ENCODE results near the gene RGS19.

RGS19 gene

GRCh38 chr20:64029293-64030117 lies 49.8 kb downstream of the RGS19 start:
- H3K27ac ChIP-seq (ENCODE audit: low read length) = no peak overlapping the region
- H3K9me3 ChIP-seq (ENCODE audit: control insufficient read depth, low read depth, low read length) = no peaks in the 10 kb centered on the region
- H3K4me3 ChIP-seq (ENCODE audit: low read length) = no peak overlapping the region
- H3K4me1 ChIP-seq (ENCODE audit: control insufficient read depth, low read depth, low read length) = no peaks in the 10 kb centered on the region
- no peak overlapping the region for H3K9ac ChIP-seq (ENCODE audit: low read length)
- peaks cover 66% of the 10 kb centered on the region for H3K36me3 ChIP-seq (ENCODE audit: control insufficient read depth, low read depth, low read length)
- H3K27me3 ChIP-seq (ENCODE audit: control insufficient read depth, insufficient read depth, low read length) = no peaks in the 10 kb centered on the region

GRCh38 chr20:64027981-64028685 lies 51.2 kb downstream of the RGS19 start:
- Histone ChIP-seq H3K36me3 (ENCODE audit: control insufficient read depth, low read depth, low read length) (peaks cover 74% of the 10 kb centered on the region), H3K27me3 (ENCODE audit: control insufficient read depth, insufficient read depth, low read length) (no peaks in the 10 kb centered on the region), H3K4me1 (ENCODE audit: control insufficient read depth, low read depth, low read length) (no peaks in the 10 kb centered on the region)

GRCh38 chr20:64025826-64026412 lies 53.4 kb downstream of the RGS19 start:
- Histone ChIP-seq H3K9ac (ENCODE audit: low read length) (no peak overlapping the region), H3K4me3 (ENCODE audit: low read length) (no peak overlapping the region), H3K4me1 (ENCODE audit: control insufficient read depth, low read depth, low read length) (no peaks in the 10 kb centered on the region), H3K27ac (ENCODE audit: low read length) (no peak overlapping the region), H3K36me3 (ENCODE audit: control insufficient read depth, low read depth, low read length) (peaks cover 67% of the 10 kb centered on the region), H3K27me3 (ENCODE audit: control insufficient read depth, insufficient read depth, low read length) (no peaks in the 10 kb centered on the region), H3K9me3 (ENCODE audit: control insufficient read depth, low read depth, low read length) (no peaks in the 10 kb centered on the region)

More at GRCh38 chr20:64027981-64028685, 51.2 kb downstream of the RGS19 start:
- no peaks in the 10 kb centered on the region for H3K9me3 ChIP-seq (ENCODE audit: control insufficient read depth, low read depth, low read length)
- H3K9ac ChIP-seq (ENCODE audit: low read length) = no peak overlapping the region
- H3K4me3 ChIP-seq (ENCODE audit: low read length) = no peak overlapping the region
- no peak overlapping the region for H3K27ac ChIP-seq (ENCODE audit: low read length)

GRCh38 chr20:64025101-64025825 lies 54.1 kb downstream of the RGS19 start:
- Histone ChIP-seq H3K36me3 (ENCODE audit: control insufficient read depth, low read depth, low read length) (peaks cover 67% of the 10 kb centered on the region), H3K27me3 (ENCODE audit: control insufficient read depth, insufficient read depth, low read length) (no peaks in the 10 kb centered on the region), H3K4me1 (ENCODE audit: control insufficient read depth, low read depth, low read length) (no peaks in the 10 kb centered on the region), H3K27ac (ENCODE audit: low read length) (no peak overlapping the region), H3K9ac (ENCODE audit: low read length) (no peak overlapping the region), H3K4me3 (ENCODE audit: low read length) (no peak overlapping the region), H3K9me3 (ENCODE audit: control insufficient read depth, low read depth, low read length) (no peaks in the 10 kb centered on the region)

- no peak overlapping the region for H3K27ac ChIP-seq (ENCODE audit: low read length)
- H3K4me1 ChIP-seq (ENCODE audit: control insufficient read depth, low read depth, low read length) = no peaks in the 10 kb centered on the region
- H3K4me3 ChIP-seq (ENCODE audit: low read length) = no peak overlapping the region
- peaks cover 65% of the 10 kb centered on the region for H3K36me3 ChIP-seq (ENCODE audit: control insufficient read depth, low read depth, low read length)
- no peaks in the 10 kb centered on the region for H3K27me3 ChIP-seq (ENCODE audit: control insufficient read depth, insufficient read depth, low read length)
- H3K9me3 ChIP-seq (ENCODE audit: control insufficient read depth, low read depth, low read length) = no peaks in the 10 kb centered on the region
- no peak overlapping the region for H3K9ac ChIP-seq (ENCODE audit: low read length)
Measured at GRCh38 chr20:64024141-64024990, 55.0 kb downstream of the RGS19 start.

GRCh38 chr20:64023361-64024140 lies 55.8 kb downstream of the RGS19 start:
- Histone ChIP-seq H3K9me3 (ENCODE audit: control insufficient read depth, low read depth, low read length) (no peaks in the 10 kb centered on the region), H3K9ac (ENCODE audit: low read length) (no peak overlapping the region), H3K4me3 (ENCODE audit: low read length) (no peak overlapping the region), H3K4me1 (ENCODE audit: control insufficient read depth, low read depth, low read length) (no peaks in the 10 kb centered on the region), H3K27ac (ENCODE audit: low read length) (no peak overlapping the region), H3K36me3 (ENCODE audit: control insufficient read depth, low read depth, low read length) (peaks cover 62% of the 10 kb centered on the region), H3K27me3 (ENCODE audit: control insufficient read depth, insufficient read depth, low read length) (no peaks in the 10 kb centered on the region)

Measured in iPS-18a (cell line).